Coronary artery (tissue), 2 donors: ENCODE measurements around the gene CPED1.

Experiments
- DNase-seq: peaks from one replicate; pipeline ENCODE4 v3.0.0-alpha.2; 2017; ENCODE audit warnings: low spot score
- H3K27ac ChIP-seq, 2 donors: fragments of 200-600 bp; sonication (generic); one replicate each; pipeline ENCODE4 v1.5.1; 2016 to 2019
- H3K4me3 ChIP-seq: fragments of 200-600 bp; sonication (generic); 2 replicates; pipeline ENCODE4 v1.5.1; 2016; ENCODE audit warnings: mild to moderate bottlenecking, moderate library complexity
- TF ChIP-seq, protein P1 (sequence below): fragments of 200-600 bp; sonication (generic); IDR thresholded peaks from one replicate; pipeline ENCODE4 v1.5.1; 2019; ENCODE audit warnings: antibody characterized with exemption

CPED1 gene

DNA sequence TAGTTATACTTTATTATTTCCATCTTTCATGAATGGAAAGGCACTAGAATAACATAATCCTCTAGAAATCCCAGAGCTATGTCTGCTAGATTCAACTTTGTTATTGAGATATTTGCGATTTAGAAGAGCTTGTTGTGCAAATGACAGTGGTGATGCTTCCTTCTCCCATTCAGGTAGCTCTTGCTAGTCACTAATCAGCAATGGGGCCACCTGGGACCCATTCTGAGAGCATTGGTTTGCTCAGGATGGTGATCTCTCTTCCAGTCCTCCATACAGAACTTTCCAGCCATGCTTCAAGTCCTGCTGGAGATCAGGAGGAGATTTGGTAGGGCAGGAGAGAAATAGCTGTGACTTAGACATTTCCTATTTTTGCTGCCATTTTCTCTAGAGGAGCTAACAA lies 274.5 kb downstream of the CPED1 start:
- Histone ChIP-seq H3K27ac (no peak overlapping the region), H3K4me3 (no peak overlapping the region)
- no peak for DNase-seq
- TF ChIP-seq, protein P1, sequence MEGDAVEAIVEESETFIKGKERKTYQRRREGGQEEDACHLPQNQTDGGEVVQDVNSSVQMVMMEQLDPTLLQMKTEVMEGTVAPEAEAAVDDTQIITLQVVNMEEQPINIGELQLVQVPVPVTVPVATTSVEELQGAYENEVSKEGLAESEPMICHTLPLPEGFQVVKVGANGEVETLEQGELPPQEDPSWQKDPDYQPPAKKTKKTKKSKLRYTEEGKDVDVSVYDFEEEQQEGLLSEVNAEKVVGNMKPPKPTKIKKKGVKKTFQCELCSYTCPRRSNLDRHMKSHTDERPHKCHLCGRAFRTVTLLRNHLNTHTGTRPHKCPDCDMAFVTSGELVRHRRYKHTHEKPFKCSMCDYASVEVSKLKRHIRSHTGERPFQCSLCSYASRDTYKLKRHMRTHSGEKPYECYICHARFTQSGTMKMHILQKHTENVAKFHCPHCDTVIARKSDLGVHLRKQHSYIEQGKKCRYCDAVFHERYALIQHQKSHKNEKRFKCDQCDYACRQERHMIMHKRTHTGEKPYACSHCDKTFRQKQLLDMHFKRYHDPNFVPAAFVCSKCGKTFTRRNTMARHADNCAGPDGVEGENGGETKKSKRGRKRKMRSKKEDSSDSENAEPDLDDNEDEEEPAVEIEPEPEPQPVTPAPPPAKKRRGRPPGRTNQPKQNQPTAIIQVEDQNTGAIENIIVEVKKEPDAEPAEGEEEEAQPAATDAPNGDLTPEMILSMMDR, result no peak

DNA sequence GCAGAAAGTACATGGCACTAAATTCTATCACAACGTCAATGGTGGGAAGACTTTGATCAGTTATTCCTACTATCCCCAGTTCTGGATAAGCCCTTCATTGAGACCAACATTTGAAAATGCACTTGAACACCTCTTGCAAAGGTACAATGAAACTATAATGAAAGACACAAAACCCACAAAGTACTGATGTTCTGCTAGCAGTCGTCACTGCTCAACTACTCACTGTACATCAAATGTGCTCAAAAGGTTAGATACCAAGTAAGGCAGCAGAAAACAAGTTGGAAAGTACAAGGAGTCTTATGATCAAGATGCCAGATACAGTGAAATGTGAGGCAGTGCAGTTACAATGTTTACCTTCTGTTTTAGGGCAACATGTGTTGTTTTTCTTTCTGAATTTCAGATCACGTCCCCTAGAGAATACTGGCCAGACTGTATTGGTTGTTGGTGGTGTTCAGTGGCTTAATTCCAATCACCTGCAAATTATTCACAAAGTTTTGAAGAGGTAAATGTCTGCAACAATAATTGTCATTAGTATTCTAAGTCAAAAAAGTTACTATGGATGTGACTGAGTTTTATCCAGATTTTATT lies 277.9 kb downstream of the CPED1 start:
- TF ChIP-seq, protein P1, result no peak
- Histone ChIP-seq H3K27ac (no peak overlapping the region), H3K4me3 (no peak overlapping the region)
- DNase-seq, result no peak

DNA sequence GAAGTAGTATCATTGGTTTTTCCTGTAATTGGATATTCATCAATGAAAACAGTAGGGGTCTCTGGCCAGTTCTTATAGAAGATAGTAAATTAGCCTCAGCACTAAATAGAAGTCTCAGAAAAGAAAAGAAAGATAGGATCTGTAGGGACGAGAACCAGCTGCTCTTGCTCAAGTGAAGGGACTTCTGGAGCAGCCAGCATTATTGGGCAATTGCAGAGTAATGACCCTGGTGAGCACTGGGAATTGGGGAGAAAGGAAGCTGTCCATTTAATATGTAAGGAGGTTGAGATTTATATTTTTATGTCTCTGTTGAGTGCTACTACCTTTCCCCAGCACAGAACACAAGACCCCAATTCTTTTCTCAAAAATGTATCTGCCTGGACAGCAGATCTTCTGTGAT lies 279.1 kb downstream of the CPED1 start:
- H3K27ac ChIP-seq, result no peak overlapping the region
- DNase-seq, result no peak
- TF ChIP-seq, protein P1, result no peak

DNA sequence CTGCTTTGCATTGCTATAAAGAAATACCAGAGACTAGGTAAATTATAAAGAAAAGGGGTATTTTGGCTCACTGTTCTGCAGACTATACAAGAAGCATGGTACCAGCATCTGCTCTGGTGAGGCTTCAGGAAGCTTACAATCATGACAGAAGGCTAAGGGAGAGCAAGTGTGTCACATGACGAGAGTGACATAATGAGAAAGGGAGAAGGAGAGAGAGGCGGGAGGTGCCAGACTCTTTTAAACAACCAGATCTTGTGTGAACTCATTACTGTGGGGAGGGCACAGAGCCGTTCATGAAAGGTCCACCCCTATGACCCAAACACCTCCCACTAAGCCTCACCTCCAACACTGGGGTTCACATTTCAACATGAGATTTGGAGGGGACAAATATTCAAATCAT lies 281.3 kb downstream of the CPED1 start:
- TF ChIP-seq, protein P1, result no peak
- Histone ChIP-seq H3K27ac (no peak overlapping the region), H3K4me3 (no peak overlapping the region)
- DNase-seq, result no peak

More for the DNA sequence above, 279.1 kb downstream of the CPED1 start:
- no peak overlapping the region for H3K4me3 ChIP-seq

DNA sequence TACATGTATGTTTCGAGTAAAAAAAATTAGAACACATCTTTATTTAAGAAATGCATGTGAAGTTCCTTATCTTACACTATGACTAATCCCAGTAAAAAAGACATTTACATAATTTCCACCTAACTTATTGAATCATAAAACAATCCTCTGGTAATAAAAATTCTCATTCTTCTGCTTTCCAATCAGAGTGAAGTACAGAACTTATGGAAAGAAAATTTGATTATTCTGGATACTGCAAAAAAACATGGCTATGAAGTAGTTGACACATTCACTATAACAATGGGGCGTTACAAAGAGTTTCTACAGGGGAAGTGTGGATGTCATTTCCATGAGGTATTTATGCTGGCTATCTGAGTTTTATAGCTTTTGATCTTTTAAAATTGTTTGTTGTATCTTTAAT lies 282.6 kb downstream of the CPED1 start:
- no peak for DNase-seq
- TF ChIP-seq, protein P1, result no peak
- no peak overlapping the region for H3K4me3 ChIP-seq
- H3K27ac ChIP-seq, result no peak overlapping the region

DNA sequence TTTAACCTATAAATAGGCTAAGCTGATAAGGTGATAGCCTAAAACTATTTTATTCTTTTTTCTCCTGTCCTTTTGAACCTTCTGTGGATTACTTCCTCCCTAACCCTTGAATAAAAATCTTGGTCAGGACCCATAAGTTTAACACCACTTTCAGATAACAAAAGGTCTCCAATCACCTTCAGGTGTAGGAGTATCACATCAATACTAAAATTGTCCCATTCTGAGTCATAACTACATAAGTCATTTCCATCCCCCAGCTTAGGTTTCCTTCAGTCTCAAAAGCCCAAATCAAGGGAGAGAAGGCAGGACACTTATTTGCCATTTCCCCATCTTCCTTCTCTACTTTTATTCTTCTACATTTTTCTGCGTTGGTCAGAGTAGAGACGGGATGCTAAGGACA lies 283.4 kb downstream of the CPED1 start:
- TF ChIP-seq, protein P1, result no peak
- no peak for DNase-seq
- no peak overlapping the region for H3K4me3 ChIP-seq
- no peak overlapping the region for H3K27ac ChIP-seq

DNA sequence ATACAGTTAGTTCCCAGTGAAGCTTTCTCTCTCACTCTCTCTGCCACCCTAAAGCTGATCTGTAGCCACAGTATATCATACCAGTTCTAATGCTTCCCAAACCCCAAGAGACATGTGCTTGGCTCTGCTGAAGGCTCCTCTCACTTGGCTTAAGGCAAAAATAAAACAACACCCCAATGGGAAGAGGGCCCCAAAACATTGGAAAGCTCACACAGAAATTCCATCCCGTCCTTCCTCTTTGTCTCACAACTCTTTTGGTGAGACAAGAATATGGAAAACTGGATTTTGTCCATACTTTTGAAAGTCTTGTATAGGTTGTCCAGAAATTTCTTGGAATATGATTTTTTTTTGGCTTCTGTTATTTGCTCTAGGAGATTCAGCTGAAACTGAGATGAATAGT lies 284.2 kb downstream of the CPED1 start:
- H3K27ac ChIP-seq, result no peak overlapping the region
- DNase-seq, result no peak
- no peak overlapping the region for H3K4me3 ChIP-seq
- TF ChIP-seq, protein P1, result no peak
